Liver (tissue), 9 donors: ENCODE data around the gene ORC3. TPM values are rescaled to one million over a fixed set of nuclear protein-coding genes. Genes with fewer than 3 reads are reported as not detected.

ENCODE experiments used
- DNase-seq: peaks from one replicate; pipeline ENCODE4 v3.0.0-alpha.2; 2017; ENCODE audit warnings: low spot score
- H3K27ac ChIP-seq, 2 donors: one replicate each; pipeline ENCODE4 v1.7.0; 2013; ENCODE audit warnings: inconsistent platforms in 2 of 2, low read length in 2 of 2, control low read depth in 1 of 2, low read depth in 1 of 2, mild to moderate bottlenecking in 1 of 2
- H3K27me3 ChIP-seq, 4 donors: one replicate each; pipeline versions ENCODE4 v1.6.1 to v1.7.0; 2013; ENCODE audit warnings: low read length in 3 of 4, inconsistent platforms in 1 of 4, mild to moderate bottlenecking in 1 of 4, moderate library complexity in 1 of 4; ENCODE audit not compliant: control insufficient read depth in 4 of 4, insufficient read depth in 4 of 4
- H3K36me3 ChIP-seq, 4 donors: one replicate each; pipeline versions ENCODE4 v1.6.1 to v1.7.0; 2013; ENCODE audit warnings: low read length in 3 of 4, mild to moderate bottlenecking in 3 of 4, low read depth in 1 of 4, moderate library complexity in 1 of 4; ENCODE audit not compliant: control insufficient read depth in 4 of 4, insufficient read depth in 3 of 4
- H3K4me1 ChIP-seq, 4 donors: one replicate each; pipeline versions ENCODE4 v1.6.1 to v1.7.0; 2013; ENCODE audit warnings: low read length in 3 of 4, mild to moderate bottlenecking in 3 of 4, moderate library complexity in 1 of 4; ENCODE audit not compliant: control insufficient read depth in 4 of 4, insufficient read depth in 4 of 4
- H3K4me3 ChIP-seq, 3 donors: one replicate each; pipeline versions ENCODE4 v1.6.1 to v1.7.0; 2013; ENCODE audit warnings: low read length in 3 of 3, control low read depth in 1 of 3, low read depth in 1 of 3, mild to moderate bottlenecking in 1 of 3
- H3K9ac ChIP-seq, 2 donors: one replicate each; pipeline ENCODE4 v1.7.0; 2013; ENCODE audit warnings: low read length in 2 of 2, mild to moderate bottlenecking in 2 of 2, moderate library complexity in 2 of 2, control low read depth in 1 of 2, low read depth in 1 of 2
- H3K9me3 ChIP-seq, 4 donors: one replicate each; pipeline versions ENCODE4 v1.6.1 to v1.7.0; 2013; ENCODE audit warnings: low read length in 3 of 4; ENCODE audit not compliant: control insufficient read depth in 4 of 4
- EGR1 ChIP-seq, 2 donors: IDR thresholded peaks; 2 replicates each; pipeline ENCODE4 v1.6.1; 2016 to 2018; ENCODE audit warnings: antibody characterized with exemption in 2 of 2, low read depth in 2 of 2
- HNF4A ChIP-seq, 2 donors: conservative IDR thresholded peaks; 2 replicates each; pipeline ENCODE4 v1.6.1; 2016; ENCODE audit warnings: antibody characterized with exemption in 2 of 2, mild to moderate bottlenecking in 2 of 2
- YY1 ChIP-seq: IDR thresholded peaks from 2 replicates; pipeline ENCODE4 v1.6.1; 2016; ENCODE audit warnings: antibody characterized with exemption, mild to moderate bottlenecking
- whole genome bisulfite sequencing: extraction: QIAGEN DNeasy Blood & Tissue Kit; methylation state at CpG from one replicate; pipeline ENCODE4 v1.1.7; 2013; 5-methylcytosine and 5-hydroxymethylcytosine counted together
- polyA plus RNA-seq, 2 donors: library from polyadenylated mRNA; stranded (reverse) in 1 of 2; unstranded in 1 of 2; fragments of 200-250 nt in 1 of 2; fragments of >200 nt in 1 of 2; fragmentation: Nextera tagmentation in 1 of 2; extraction: Ambion mirVana in 1 of 2; gene quantifications; one replicate each; pipeline versions ENCODE4 v1.2.1 to v1.2.3, GENCODE V29; 2013 to 2015
- total RNA-seq, 2 donors: library from RNA; depleted of rRNA; stranded (reverse); fragments of >200 nt; gene quantifications; one replicate each; pipeline ENCODE4 v1.2.3, GENCODE V29; 2014
- TF ChIP-seq, protein P1 (sequence below): fragments of 150-350 bp; IDR thresholded peaks from 2 replicates; pipeline ENCODE4 v1.5.1; 2017; ENCODE audit warnings: improper control_type of control experiment, low read depth, low read length; ENCODE audit not compliant: missing input control
- TF ChIP-seq, protein P2 (sequence below): IDR thresholded peaks from 2 replicates; pipeline ENCODE4 v1.6.1; 2016; ENCODE audit warnings: antibody characterized with exemption
- TF ChIP-seq, protein P3 (sequence below): IDR thresholded peaks from 2 replicates; pipeline ENCODE4 v1.6.1; 2016; ENCODE audit warnings: antibody characterized with exemption
- TF ChIP-seq, protein P4 (sequence below): IDR thresholded peaks from 2 replicates; pipeline ENCODE4 v1.6.1; 2016; ENCODE audit warnings: antibody characterized with exemption
- donor health status: healthy.
- donor health status: healthy.
- donor health status: healthy.
- donor health status: healthy.
- donor health status: healthy.

The ORC3 gene
- total and polyA plus RNA-seq, 4 donors: 5.2 to 14.5 (median 10.5) TPM

DNA sequence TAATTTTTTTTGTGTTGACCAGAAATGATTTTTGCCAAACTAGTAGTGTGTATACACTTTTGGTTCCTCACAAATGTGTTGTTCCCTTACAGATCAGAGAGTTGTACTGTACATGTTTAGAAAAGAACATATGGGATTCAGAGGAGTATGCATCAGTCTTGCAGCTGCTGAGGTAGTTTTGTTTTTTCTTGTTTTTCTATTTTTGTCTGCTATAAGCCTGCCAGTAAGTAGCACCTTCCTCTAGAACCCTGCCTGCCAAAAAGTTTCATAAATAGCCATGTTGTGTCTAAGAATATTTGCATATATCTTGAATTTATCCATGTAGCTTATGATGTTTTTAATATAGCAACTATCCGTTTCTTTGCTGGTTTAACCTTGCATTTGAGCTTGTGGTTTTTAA is 46.4 kb downstream of the ORC3 start:
- WGBS: 92% methylated on average over 1 of the region's 1 CpG
- TF ChIP-seq, protein P1, sequence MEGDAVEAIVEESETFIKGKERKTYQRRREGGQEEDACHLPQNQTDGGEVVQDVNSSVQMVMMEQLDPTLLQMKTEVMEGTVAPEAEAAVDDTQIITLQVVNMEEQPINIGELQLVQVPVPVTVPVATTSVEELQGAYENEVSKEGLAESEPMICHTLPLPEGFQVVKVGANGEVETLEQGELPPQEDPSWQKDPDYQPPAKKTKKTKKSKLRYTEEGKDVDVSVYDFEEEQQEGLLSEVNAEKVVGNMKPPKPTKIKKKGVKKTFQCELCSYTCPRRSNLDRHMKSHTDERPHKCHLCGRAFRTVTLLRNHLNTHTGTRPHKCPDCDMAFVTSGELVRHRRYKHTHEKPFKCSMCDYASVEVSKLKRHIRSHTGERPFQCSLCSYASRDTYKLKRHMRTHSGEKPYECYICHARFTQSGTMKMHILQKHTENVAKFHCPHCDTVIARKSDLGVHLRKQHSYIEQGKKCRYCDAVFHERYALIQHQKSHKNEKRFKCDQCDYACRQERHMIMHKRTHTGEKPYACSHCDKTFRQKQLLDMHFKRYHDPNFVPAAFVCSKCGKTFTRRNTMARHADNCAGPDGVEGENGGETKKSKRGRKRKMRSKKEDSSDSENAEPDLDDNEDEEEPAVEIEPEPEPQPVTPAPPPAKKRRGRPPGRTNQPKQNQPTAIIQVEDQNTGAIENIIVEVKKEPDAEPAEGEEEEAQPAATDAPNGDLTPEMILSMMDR: no peak
- TF ChIP-seq HNF4A (conservative IDR thresholded peaks at IDR 0.05): no peak
- TF ChIP-seq YY1: no peak
- no peak for TF ChIP-seq EGR1 (IDR thresholded peaks at IDR 0.05; ENCODE audit: low read depth in 2 of 2)

DNA sequence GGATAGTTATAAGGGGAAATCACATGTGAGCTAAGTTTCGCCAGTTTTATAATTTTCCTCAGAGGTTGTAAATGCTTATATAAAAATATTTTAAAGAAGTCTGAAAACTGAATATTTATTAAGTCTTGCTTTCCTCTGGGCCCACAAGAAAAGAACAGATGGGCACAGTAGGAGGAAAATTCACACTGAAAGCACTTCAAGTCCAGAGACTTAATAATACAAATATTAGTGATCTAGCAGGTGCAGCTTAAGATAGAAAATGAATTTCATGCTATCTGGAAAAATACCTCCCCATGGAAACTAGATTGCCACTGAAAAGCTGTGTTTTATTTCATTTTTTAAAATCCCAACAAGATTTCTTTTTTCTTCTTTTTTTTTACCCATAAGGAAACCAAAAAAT is 47.2 kb downstream of the ORC3 start:
- no peak for DNase-seq
- Histone ChIP-seq H3K27ac (no peak overlapping the region), H3K27me3 (no peaks in the 10 kb centered on the region), H3K9ac (no peak overlapping the region), H3K4me3 (no peak overlapping the region), H3K4me1 (no peaks in the 10 kb centered on the region), H3K9me3 (no peaks in the 10 kb centered on the region), H3K36me3 (peaks cover 0 to 9% (median 7%) of the 10 kb centered on the region in 4 donors)
- 95% methylated on average over 1 of the region's 1 CpG for WGBS
- TF ChIP-seq, protein P2, sequence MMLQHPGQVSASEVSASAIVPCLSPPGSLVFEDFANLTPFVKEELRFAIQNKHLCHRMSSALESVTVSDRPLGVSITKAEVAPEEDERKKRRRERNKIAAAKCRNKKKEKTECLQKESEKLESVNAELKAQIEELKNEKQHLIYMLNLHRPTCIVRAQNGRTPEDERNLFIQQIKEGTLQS: no peak
- TF ChIP-seq, protein P3, sequence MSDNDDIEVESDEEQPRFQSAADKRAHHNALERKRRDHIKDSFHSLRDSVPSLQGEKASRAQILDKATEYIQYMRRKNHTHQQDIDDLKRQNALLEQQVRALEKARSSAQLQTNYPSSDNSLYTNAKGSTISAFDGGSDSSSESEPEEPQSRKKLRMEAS: no peak

More for the DNA sequence above, 46.4 kb downstream of the ORC3 start:
- DNase-seq: no peak
- no peak overlapping the region for H3K27ac ChIP-seq
- peaks cover 0 to 9% (median 7%) of the 10 kb centered on the region in 4 donors for H3K36me3 ChIP-seq
- H3K9me3 ChIP-seq: no peaks in the 10 kb centered on the region
- H3K27me3 ChIP-seq: no peaks in the 10 kb centered on the region
- no peak overlapping the region for H3K9ac ChIP-seq
- H3K4me1 ChIP-seq: no peaks in the 10 kb centered on the region
- H3K4me3 ChIP-seq: no peak overlapping the region

DNA sequence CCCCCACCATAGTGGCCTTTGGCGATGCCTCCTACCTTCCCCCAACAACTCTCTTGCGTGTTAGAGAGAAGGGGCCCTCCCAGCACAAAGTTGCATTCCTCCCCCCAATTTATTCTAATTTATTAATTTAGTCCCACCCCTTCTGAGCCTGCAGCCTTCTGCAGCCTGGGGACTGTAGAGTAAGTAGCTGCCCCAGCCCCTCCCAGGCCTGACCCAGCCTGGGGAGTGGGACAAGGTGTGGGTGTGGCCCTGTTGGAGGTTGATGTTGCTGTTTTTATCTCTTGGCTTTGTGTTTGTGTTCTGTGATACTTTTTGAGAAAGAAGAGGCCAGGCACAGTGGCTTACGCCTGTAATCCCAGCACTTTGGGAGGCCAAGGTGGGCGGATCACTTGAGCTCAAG is 49.4 kb downstream of the ORC3 start:
- Histone ChIP-seq H3K9ac (no peak overlapping the region), H3K36me3 (peaks cover 0 to 8% (median 6%) of the 10 kb centered on the region in 4 donors), H3K9me3 (no peaks in the 10 kb centered on the region), H3K4me1 (no peaks in the 10 kb centered on the region), H3K27ac (no peak overlapping the region), H3K4me3 (no peak overlapping the region), H3K27me3 (no peaks in the 10 kb centered on the region)
- no peak for DNase-seq
- WGBS: over 99% methylated on average over 4 of the region's 4 CpGs
- TF ChIP-seq, protein P3: no peak
- TF ChIP-seq YY1: no peak
- no peak for TF ChIP-seq EGR1 (IDR thresholded peaks at IDR 0.05; ENCODE audit: low read depth in 2 of 2)
- TF ChIP-seq, protein P4, sequence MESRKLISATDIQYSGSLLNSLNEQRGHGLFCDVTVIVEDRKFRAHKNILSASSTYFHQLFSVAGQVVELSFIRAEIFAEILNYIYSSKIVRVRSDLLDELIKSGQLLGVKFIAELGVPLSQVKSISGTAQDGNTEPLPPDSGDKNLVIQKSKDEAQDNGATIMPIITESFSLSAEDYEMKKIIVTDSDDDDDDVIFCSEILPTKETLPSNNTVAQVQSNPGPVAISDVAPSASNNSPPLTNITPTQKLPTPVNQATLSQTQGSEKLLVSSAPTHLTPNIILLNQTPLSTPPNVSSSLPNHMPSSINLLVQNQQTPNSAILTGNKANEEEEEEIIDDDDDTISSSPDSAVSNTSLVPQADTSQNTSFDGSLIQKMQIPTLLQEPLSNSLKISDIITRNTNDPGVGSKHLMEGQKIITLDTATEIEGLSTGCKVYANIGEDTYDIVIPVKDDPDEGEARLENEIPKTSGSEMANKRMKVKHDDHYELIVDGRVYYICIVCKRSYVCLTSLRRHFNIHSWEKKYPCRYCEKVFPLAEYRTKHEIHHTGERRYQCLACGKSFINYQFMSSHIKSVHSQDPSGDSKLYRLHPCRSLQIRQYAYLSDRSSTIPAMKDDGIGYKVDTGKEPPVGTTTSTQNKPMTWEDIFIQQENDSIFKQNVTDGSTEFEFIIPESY: no peak
